LNCAP (cell line): Measurements from ENCODE around the gene POPDC2.

Experiments used
- TF ChIP-seq, protein P1 (sequence below): fragments of 450-650 bp; IDR thresholded peaks from 2 replicates; pipeline ENCODE4 v1.5.1; 2017; ENCODE audit warnings: mild to moderate bottlenecking

POPDC2 gene

GRCh38 chr3:119676020-119676419, 15.6 kb upstream of the POPDC2 start:
- TF ChIP-seq, protein P1, sequence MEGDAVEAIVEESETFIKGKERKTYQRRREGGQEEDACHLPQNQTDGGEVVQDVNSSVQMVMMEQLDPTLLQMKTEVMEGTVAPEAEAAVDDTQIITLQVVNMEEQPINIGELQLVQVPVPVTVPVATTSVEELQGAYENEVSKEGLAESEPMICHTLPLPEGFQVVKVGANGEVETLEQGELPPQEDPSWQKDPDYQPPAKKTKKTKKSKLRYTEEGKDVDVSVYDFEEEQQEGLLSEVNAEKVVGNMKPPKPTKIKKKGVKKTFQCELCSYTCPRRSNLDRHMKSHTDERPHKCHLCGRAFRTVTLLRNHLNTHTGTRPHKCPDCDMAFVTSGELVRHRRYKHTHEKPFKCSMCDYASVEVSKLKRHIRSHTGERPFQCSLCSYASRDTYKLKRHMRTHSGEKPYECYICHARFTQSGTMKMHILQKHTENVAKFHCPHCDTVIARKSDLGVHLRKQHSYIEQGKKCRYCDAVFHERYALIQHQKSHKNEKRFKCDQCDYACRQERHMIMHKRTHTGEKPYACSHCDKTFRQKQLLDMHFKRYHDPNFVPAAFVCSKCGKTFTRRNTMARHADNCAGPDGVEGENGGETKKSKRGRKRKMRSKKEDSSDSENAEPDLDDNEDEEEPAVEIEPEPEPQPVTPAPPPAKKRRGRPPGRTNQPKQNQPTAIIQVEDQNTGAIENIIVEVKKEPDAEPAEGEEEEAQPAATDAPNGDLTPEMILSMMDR: no peak

DNA sequence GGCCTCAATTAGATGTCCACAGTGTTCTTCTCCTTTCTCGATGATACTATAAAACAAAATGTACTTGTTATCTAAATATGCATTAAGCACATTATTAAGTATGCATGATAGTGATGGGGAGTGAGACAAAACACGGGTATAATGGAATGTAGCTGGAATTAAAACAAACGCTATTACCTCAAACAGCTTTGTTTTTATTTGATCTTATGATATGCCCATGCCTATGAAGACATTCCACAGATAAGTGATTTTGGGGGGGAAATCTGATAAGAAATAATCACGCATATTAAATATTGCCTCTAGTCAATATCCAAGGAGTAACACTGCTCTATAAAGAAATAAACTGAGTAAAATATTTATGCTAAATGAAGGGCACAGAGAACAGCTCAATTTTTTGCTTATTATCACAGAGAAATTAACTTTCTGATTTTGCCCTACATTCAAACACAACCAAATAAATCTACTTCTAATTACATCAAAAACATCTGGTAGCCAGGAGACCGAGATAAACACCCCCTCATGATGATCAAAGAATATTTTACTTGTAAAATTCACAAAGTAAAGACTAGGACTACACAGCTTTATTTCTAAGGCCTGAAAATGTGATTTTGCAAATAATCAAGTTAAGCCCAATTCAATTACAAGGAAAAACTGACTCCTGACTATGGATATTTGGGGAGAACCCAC, 14.9 kb upstream of the POPDC2 start:
- TF ChIP-seq, protein P1: no peak

DNA sequence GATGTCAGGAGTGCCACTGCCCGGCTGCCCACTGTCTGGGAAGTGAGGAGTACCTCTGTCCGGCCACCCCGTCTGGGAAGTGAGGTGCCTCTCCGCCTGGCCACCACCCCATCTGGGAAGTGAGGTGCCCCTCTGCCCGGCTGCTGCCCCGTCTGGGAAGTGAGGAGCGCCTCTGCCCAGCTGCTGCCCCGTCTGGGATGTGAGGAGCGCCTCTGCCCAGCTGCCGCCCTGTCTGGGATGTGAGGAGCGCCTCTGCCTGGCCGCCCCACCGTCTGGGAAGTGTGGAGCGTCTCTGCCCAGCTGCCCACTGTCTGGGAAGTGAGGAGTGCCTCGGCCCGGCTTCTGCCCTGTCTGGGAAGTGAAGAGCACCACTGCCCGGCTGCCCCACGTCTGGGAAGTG, 13.5 kb upstream of the POPDC2 start:
- TF ChIP-seq, protein P1: no peak

GRCh38 chr3:119672776-119673175, 12.4 kb upstream of the POPDC2 start:
- TF ChIP-seq, protein P1: no peak

DNA sequence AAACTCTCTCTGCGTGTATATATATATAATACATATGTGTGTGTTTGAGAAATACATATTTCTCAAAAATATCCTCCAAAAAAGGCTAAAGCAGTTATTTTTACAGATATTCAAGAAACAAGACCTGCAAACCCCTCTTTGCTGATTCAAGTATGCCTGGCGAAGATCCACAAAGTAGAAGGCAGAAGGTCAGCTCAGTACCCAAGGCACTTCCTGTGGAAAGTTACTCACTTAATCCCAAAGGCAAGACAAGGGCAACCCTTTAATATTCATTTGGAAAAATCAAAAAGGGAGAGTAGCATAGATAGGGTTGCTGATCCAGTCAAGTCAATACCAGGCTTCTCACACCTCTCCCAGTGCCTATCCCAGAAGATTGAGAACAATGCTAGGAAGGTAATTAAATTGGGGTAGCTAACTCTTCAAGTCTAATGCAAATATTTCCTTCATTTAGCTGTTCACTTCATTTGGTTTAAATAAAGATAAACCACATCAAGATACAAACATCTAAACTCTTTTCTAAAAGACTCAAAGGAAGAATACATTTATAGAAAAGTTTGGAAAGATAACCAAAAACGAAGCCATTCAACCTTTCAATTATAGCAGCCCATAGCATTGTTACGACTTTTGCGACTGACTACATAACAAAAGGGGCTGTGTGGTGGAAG, 9.6 kb upstream of the POPDC2 start:
- TF ChIP-seq, protein P1: no peak

DNA sequence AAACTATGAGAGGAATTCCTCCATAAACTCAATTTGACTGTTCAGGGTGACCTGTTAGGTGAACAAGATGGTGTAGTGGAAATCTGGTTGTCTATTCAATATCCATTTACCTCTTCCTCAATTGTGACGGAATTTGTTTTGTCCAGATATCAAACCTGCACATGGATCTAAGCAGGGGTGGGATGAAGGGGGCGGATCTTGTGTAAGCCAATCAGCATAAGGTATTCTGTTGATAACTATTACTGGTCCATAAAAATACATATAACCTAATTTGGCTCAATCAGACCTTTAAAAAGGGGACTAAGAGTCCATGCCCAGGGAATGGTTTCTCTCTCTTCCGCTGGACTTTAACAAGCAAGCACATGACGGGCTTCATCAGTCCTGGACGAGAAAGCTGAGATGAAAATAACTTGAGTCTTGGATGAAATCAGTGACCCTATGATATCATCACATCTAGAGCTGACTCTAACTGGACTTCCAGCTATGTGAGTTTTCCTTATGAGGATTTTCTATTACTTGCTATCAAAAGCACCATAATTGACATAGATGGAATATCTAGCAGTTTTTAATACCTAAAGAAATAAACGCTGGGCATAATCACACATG, 5.7 kb upstream of the POPDC2 start:
- TF ChIP-seq, protein P1: no peak

DNA sequence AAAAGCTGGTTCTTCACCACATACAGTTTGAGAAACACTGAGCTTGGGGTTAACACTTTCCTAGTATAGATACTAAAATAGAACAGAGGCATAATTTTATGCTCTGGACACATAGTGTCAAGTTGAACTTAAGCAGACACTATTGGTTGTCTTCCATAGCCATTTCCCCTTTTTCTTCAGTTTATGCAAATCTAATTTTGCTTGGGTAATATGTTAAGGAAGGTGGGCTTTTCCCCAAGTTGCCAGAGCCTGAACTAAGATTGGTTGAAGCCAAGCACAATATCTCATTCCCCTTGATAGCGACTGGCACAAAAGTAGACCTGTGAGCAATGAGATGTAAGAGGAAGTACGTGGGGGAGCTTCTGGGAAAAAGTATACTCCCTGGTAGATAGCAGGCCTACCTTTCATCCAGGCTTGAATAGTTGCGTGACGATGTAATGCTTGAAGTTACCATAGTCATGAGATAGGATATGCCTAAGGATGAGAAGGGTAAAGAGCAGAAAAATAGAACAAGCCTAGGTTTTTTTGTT, 4.5 kb upstream of the POPDC2 start:
- TF ChIP-seq, protein P1: no peak
